ENCODE data around the gene TBC1D23. TPM values are rescaled to one million over a fixed set of nuclear protein-coding genes. Genes with fewer than 3 reads are reported as not detected.

The TBC1D23 gene
- total RNA-seq = 10 to 100 TPM; 38.3 to 61.4 (median 44.7) TPM
- polyA plus RNA-seq = 10 to 100 TPM; 16.1 to 19.4 (median 18.7) TPM
- long read RNA-seq, donor 1, partial matches to known transcripts = 11 of 18 reads
- long read RNA-seq, donor 1, other reads (novel, unspliced or antisense) = 0 of 18 reads
- long read RNA-seq, donor 2, partial matches to known transcripts = 0 of 2 reads
- long read RNA-seq, donor 2, other reads (novel, unspliced or antisense) = 0 of 2 reads

DNA sequence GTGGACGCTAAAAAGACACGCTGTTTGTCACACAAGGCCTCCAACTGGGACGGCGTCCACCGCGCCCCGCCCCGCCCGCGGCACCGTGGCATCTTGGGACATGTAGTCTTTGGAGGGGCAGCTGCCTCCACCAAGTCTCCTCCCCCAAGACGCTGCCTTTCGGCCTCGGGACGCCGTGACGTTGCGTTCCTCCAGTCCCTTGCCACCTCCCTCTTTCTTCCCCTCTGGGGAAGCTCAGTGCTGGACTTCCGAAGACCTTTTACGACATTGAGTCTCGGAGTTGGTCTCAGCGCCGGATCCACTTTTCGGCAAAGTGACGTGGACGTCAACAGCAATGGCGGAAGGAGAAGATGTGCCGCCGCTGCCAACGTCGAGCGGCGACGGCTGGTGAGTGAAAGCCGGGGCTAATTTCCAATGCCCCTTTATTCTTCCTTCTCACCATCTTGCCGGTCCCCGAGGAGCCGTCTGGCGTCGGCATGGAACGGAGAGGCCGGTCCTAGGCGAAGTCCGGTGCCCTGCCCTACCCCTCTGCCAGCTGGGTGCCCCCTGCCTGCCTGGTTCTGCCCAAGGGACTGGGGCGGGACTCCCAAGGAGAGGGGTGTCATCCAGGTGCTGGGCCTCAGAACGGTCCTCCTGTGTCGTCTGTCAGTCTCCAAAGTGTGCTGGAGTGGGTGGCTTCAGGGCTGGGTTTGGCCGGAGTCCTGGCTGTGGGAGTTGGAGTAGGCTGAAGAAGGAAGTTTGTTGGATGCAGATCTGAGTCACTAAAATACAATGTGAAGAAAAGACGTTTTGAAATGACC, at the start of gene TBC1D23:
Gene TBC1D23, plus strand, starts transcription at position 308 of the 800 bp plus-strand sequence. Its CDS starts 27 bp downstream, at position 335.
- H3K9me3 ChIP-seq = no peaks in the 10 kb centered on the region
- peak; percentile 100 for DNase-seq
- WGBS, 5 donors = 0% methylated on average over 49 of the region's 49 CpGs
- peak within 1 kb of the TSS; percentile 59 to 97 (median 88) for H3K4me3 ChIP-seq
- peaks cover 24 to 70% (median 50%) of the 10 kb centered on the region in 6 donors for H3K4me1 ChIP-seq
- TF ChIP-seq POLR2A (IDR thresholded peaks at IDR 0.05) (peak in 1 of 3 donors; percentile 90), POLR2AphosphoS5 (IDR thresholded peaks at IDR 0.05) (peak; percentile 96 to 98 (median 97)), CTCF (IDR thresholded peaks at IDR 0.05 in 8 of 11, conservative IDR thresholded peaks at IDR 0.05 in 3 of 11) (peak in 3 of 11 experiments; percentile 6 to 35 (median 33))
- intact Hi-C loops (cut with DNase I; ENCODE audit: low total_unique reads) = loop anchor here (5.0 kb wide), 1 partner anchor 71 kb away; the partner anchor contains the start of gene NIT2
- H3K36me3 ChIP-seq = no peaks in the 10 kb centered on the region
- H3K27me3 ChIP-seq (replicated peaks in 1 of 7) = no peaks in the 10 kb centered on the region
- H3K27ac ChIP-seq = peak within 1 kb of the TSS; percentile 92 to 99 (median 96)

DNA sequence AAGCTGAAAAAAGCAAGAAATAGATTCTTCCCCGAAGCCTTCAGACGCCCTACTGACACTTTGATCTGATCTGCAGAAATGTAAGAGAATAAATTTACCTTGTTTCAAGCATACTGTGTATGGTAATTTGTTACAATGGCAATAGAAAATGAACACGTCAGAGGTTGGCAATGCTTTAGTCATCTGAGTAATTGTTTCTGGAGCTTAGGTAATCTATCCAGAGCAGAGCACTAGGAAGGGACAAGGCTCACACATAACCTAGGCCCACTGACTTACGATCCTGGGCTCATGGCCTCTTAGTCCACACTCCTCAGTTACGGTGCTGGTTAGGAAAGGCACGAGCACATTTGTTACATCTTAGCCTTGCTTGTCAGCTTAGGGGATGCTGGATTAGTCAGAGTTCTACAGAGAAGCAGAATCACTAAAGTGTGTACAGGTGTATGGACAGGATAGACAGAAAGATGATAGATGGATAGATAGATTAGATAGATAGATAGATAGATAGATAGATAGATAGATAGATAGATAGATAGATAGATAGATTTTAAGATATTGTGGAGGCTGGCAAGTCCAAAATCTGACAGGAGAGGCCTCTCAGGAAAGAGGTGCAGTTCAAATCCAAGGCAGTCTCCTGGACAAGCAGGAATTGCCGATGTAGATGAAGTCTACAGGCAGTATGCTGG, 46.8 kb upstream of the TBC1D23 start:
- no peak for DNase-seq
- Histone ChIP-seq H3K36me3 (no peaks in the 10 kb centered on the region), H3K9me3 (peaks cover 0 to 2% (median 0%) of the 10 kb centered on the region in 8 donors), H3K27ac (no peak overlapping the region), H3K4me3 (no peak overlapping the region), H3K4me1 (peaks cover 0 to 22% (median 10%) of the 10 kb centered on the region in 6 donors), H3K27me3 (replicated peaks in 1 of 7) (no peaks in the 10 kb centered on the region)
- 92 to 94% (median 93%) methylated on average over 7 of the region's 7 CpGs for WGBS, 5 donors
- intact Hi-C loops (cut with DNase I; ENCODE audit: low total_unique reads) = no loop called here
- TF ChIP-seq POLR2A (IDR thresholded peaks at IDR 0.05) (no peak), POLR2AphosphoS5 (IDR thresholded peaks at IDR 0.05) (no peak), CTCF (IDR thresholded peaks at IDR 0.05 in 8 of 11, conservative IDR thresholded peaks at IDR 0.05 in 3 of 11) (no peak)

- TF ChIP-seq POLR2A (IDR thresholded peaks at IDR 0.05) (no peak), POLR2AphosphoS5 (IDR thresholded peaks at IDR 0.05) (no peak), CTCF (IDR thresholded peaks at IDR 0.05 in 8 of 11, conservative IDR thresholded peaks at IDR 0.05 in 3 of 11) (no peak)
- peaks cover 0 to 20% (median 10%) of the 10 kb centered on the region in 6 donors for H3K4me1 ChIP-seq
- DNase-seq = no peak
- no peaks in the 10 kb centered on the region for H3K27me3 ChIP-seq (replicated peaks in 1 of 7)
- WGBS, 5 donors = 87 to 95% (median 91%) methylated on average over 5 of the region's 5 CpGs
- peaks cover 0 to 7% (median 1%) of the 10 kb centered on the region in 8 donors for H3K9me3 ChIP-seq
- no peak overlapping the region for H3K27ac ChIP-seq
- no peaks in the 10 kb centered on the region for H3K36me3 ChIP-seq
- no peak overlapping the region for H3K4me3 ChIP-seq
- intact Hi-C loops (cut with DNase I; ENCODE audit: low total_unique reads) = no loop called here
Measured at GRCh38 chr3:100214574-100214964, 46.2 kb upstream of the TBC1D23 start.
